PFSK-1 (cell line): ENCODE results near the gene ZNF780B.

Experiments used
- FOXP2 ChIP-seq: optimal IDR thresholded peaks from 2 replicates; pipeline ENCODE3; 2011; ENCODE audit warnings: borderline replicate concordance, control low read depth, inconsistent platforms; ENCODE audit not compliant: insufficient read depth; ENCODE audit errors: extremely low read length, extremely low read depth
- POLR2AphosphoS5 ChIP-seq: IDR thresholded peaks from 2 replicates; pipeline ENCODE4 v1.6.1; 2012; ENCODE audit warnings: low read depth, mild to moderate bottlenecking, control low read depth, low read length, moderate library complexity
- REST ChIP-seq, 2 experiments: IDR thresholded peaks; 2 replicates each; pipeline versions ENCODE4 v1.6.1 to v1.8.0; 2011 to 2012; ENCODE audit warnings: low read depth in 2 of 2, low read length in 2 of 2, control low read depth in 1 of 2, inconsistent platforms in 1 of 2, mild to moderate bottlenecking in 1 of 2, moderate library complexity in 1 of 2; ENCODE audit not compliant: insufficient read depth in 1 of 2
- SIN3A ChIP-seq: IDR thresholded peaks from 2 replicates; pipeline ENCODE4 v1.6.1; 2012; ENCODE audit warnings: mild to moderate bottlenecking, low read length, moderate library complexity, borderline replicate concordance; ENCODE audit not compliant: insufficient read depth
- TAF1 ChIP-seq: IDR thresholded peaks from 2 replicates; pipeline ENCODE4 v1.6.1; 2012; ENCODE audit warnings: low read length, control low read depth, borderline replicate concordance; ENCODE audit not compliant: insufficient read depth

GRCh38 chr19:39997638-39998216 is 58.3 kb downstream of the ZNF780B start:
- TF ChIP-seq REST (IDR thresholded peaks at IDR 0.05; ENCODE audit: insufficient read depth in 1 of 2, low read depth in 2 of 2, low read length in 2 of 2) (no peak), TAF1 (no peak), POLR2AphosphoS5 (no peak), SIN3A (no peak), FOXP2 (no peak)
